Measurements from ENCODE around the gene FNBP1L. TPM values are rescaled to one million over a fixed set of nuclear protein-coding genes. Genes with fewer than 3 reads are reported as not detected.

Gene FNBP1L
- total RNA-seq, 1 donor from 2014 or later, result 57.8 TPM

GRCh38 chr1:93500275-93500674 is 52.4 kb downstream of the FNBP1L start:
- no peaks in the 10 kb centered on the region for H3K9me3 Mint-ChIP-seq (ENCODE audit: unreplicated experiment)
- Histone ChIP-seq H3K4me1 (ENCODE audit: insufficient read depth, low read length) (no peaks in the 10 kb centered on the region), H3K27ac (ENCODE audit: low read depth, low read length) (no peak overlapping the region), H3K36me3 (ENCODE audit: insufficient read depth, low read length) (no peaks in the 10 kb centered on the region), H4K20me1 (ENCODE audit: insufficient read depth, low read length) (peaks cover 49% of the 10 kb centered on the region), H3K79me2 (ENCODE audit: insufficient read depth, low read length) (peaks cover 53% of the 10 kb centered on the region), H3K9me3 (ENCODE audit: insufficient read depth, low read depth, low read length) (no peaks in the 10 kb centered on the region), H3K27me3 (ENCODE audit: insufficient read depth, low read length) (no peaks in the 10 kb centered on the region), H3K4me3 (ENCODE audit: insufficient read depth, low read depth, low read length) (no peak overlapping the region), H3K9ac (ENCODE audit: low read length) (no peak overlapping the region), H3K4me2 (ENCODE audit: low read length) (no peak overlapping the region), H2AFZ (ENCODE audit: low read depth, low read length) (no peak overlapping the region)
- TF ChIP-seq CTCF (IDR thresholded peaks at IDR 0.05; ENCODE audit: insufficient read depth, low read depth, low read length) (no peak), EZH2 (IDR thresholded peaks at IDR 0.05; ENCODE audit: insufficient read depth, low read length) (no peak)
- no peak overlapping the region for H3K27ac Mint-ChIP-seq (ENCODE audit: unreplicated experiment)
- DNase-seq (ENCODE audit: low read depth), result no peak
- H3K4me3 Mint-ChIP-seq (ENCODE audit: unreplicated experiment), result no peak overlapping the region
- FAIRE-seq, result no peak
- H3K27me3 Mint-ChIP-seq (ENCODE audit: low read depth, unreplicated experiment), result no peaks in the 10 kb centered on the region
- H3K4me1 Mint-ChIP-seq (ENCODE audit: low read depth, unreplicated experiment), result peaks cover 9% of the 10 kb centered on the region
- H3K36me3 Mint-ChIP-seq (ENCODE audit: low read depth, unreplicated experiment), result peaks cover 4% of the 10 kb centered on the region

DNA sequence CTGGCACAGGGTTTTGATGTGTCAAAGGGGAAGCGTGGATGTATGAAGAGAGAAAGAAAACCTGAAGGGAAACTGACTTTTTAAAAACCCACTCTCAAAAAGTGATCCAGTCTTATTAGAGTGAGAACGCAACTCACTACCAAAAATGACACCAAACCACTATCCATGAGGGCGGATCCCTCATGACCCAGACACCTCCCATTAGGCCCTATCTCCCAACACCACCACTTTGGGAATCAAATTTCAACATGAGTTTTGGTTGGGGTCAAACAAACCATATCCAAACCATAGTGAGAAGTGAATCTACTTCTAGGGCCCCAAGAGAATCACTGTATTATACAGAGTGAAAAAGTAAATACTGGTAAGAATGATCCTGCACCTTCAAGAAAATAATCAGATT is 53.5 kb downstream of the FNBP1L start:
- no peak overlapping the region for H3K9ac ChIP-seq (ENCODE audit: low read length)
- H4K20me1 ChIP-seq (ENCODE audit: insufficient read depth, low read length), result peaks cover 42% of the 10 kb centered on the region
- H3K4me2 ChIP-seq (ENCODE audit: low read length), result no peak overlapping the region
- no peaks in the 10 kb centered on the region for H3K27me3 Mint-ChIP-seq (ENCODE audit: low read depth, unreplicated experiment)
- peaks cover 51% of the 10 kb centered on the region for H3K79me2 ChIP-seq (ENCODE audit: insufficient read depth, low read length)
- H3K4me1 Mint-ChIP-seq (ENCODE audit: low read depth, unreplicated experiment), result peaks cover 9% of the 10 kb centered on the region
- TF ChIP-seq EZH2 (IDR thresholded peaks at IDR 0.05; ENCODE audit: insufficient read depth, low read length) (no peak), CTCF (IDR thresholded peaks at IDR 0.05; ENCODE audit: insufficient read depth, low read depth, low read length) (no peak)
- FAIRE-seq (no peak), DNase-seq (ENCODE audit: low read depth) (no peak)
- H3K4me1 ChIP-seq (ENCODE audit: insufficient read depth, low read length), result no peaks in the 10 kb centered on the region
- H3K36me3 Mint-ChIP-seq (ENCODE audit: low read depth, unreplicated experiment), result peaks cover 4% of the 10 kb centered on the region
- H3K27ac Mint-ChIP-seq (ENCODE audit: unreplicated experiment), result no peak overlapping the region
- no peaks in the 10 kb centered on the region for H3K9me3 Mint-ChIP-seq (ENCODE audit: unreplicated experiment)
- H3K36me3 ChIP-seq (ENCODE audit: insufficient read depth, low read length), result no peaks in the 10 kb centered on the region
- no peak overlapping the region for H3K4me3 ChIP-seq (ENCODE audit: insufficient read depth, low read depth, low read length)
- no peak overlapping the region for H2AFZ ChIP-seq (ENCODE audit: low read depth, low read length)
- no peak overlapping the region for H3K4me3 Mint-ChIP-seq (ENCODE audit: unreplicated experiment)
- no peak overlapping the region for H3K27ac ChIP-seq (ENCODE audit: low read depth, low read length)
- no peaks in the 10 kb centered on the region for H3K9me3 ChIP-seq (ENCODE audit: insufficient read depth, low read depth, low read length)
- no peaks in the 10 kb centered on the region for H3K27me3 ChIP-seq (ENCODE audit: insufficient read depth, low read length)

GRCh38 chr1:93501829-93502369 is 54.0 kb downstream of the FNBP1L start:
- H3K4me2 ChIP-seq (ENCODE audit: low read length), result no peak overlapping the region
- H3K27ac ChIP-seq (ENCODE audit: low read depth, low read length), result no peak overlapping the region
- H3K4me3 ChIP-seq (ENCODE audit: insufficient read depth, low read depth, low read length), result no peak overlapping the region
- peaks cover 4% of the 10 kb centered on the region for H3K36me3 Mint-ChIP-seq (ENCODE audit: low read depth, unreplicated experiment)
- no peaks in the 10 kb centered on the region for H3K27me3 Mint-ChIP-seq (ENCODE audit: low read depth, unreplicated experiment)
- H3K4me3 Mint-ChIP-seq (ENCODE audit: unreplicated experiment), result no peak overlapping the region
- TF ChIP-seq CTCF (IDR thresholded peaks at IDR 0.05; ENCODE audit: insufficient read depth, low read depth, low read length), result no peak
- no peak for TF ChIP-seq EZH2 (IDR thresholded peaks at IDR 0.05; ENCODE audit: insufficient read depth, low read length)
- FAIRE-seq, result no peak
- H3K36me3 ChIP-seq (ENCODE audit: insufficient read depth, low read length), result no peaks in the 10 kb centered on the region
- no peak overlapping the region for H2AFZ ChIP-seq (ENCODE audit: low read depth, low read length)
- H3K4me1 ChIP-seq (ENCODE audit: insufficient read depth, low read length), result no peaks in the 10 kb centered on the region
- no peaks in the 10 kb centered on the region for H3K9me3 ChIP-seq (ENCODE audit: insufficient read depth, low read depth, low read length)
- DNase-seq (ENCODE audit: low read depth), result no peak
- peaks cover 40% of the 10 kb centered on the region for H4K20me1 ChIP-seq (ENCODE audit: insufficient read depth, low read length)
- no peaks in the 10 kb centered on the region for H3K9me3 Mint-ChIP-seq (ENCODE audit: unreplicated experiment)
- no peak overlapping the region for H3K27ac Mint-ChIP-seq (ENCODE audit: unreplicated experiment)
- H3K4me1 Mint-ChIP-seq (ENCODE audit: low read depth, unreplicated experiment), result peaks cover 9% of the 10 kb centered on the region
- peaks cover 46% of the 10 kb centered on the region for H3K79me2 ChIP-seq (ENCODE audit: insufficient read depth, low read length)
- no peaks in the 10 kb centered on the region for H3K27me3 ChIP-seq (ENCODE audit: insufficient read depth, low read length)
- H3K9ac ChIP-seq (ENCODE audit: low read length), result no peak overlapping the region

Data from astrocyte (in vitro differentiated cells and primary cell).